SK-N-SH treated with all-trans-retinoic acid at 6 μM for 48 hours (cell line): ENCODE measurements around the gene VPS25.

Source experiments
- ATAC-seq: fragments of 200-7000 bp; cut with Tn5 transposase; 3 replicates; pipeline ENCODE4 v1.9.1; 2020; ENCODE audit warnings: mild to moderate bottlenecking, moderate library complexity
- ARNTL ChIP-seq: fragments of 450-650 bp; formaldehyde crosslinking; IDR thresholded peaks from 2 replicates; pipeline ENCODE4 v1.5.0; 2020; ENCODE audit warnings: low read depth, mild to moderate bottlenecking, moderate library complexity, borderline replicate concordance
- CREB5 ChIP-seq: fragments of 250-450 bp; sonication (Bioruptor Pico); IDR thresholded peaks from 2 replicates; pipeline ENCODE4 v1.5.1; 2020; ENCODE audit warnings: low read depth, mild to moderate bottlenecking, moderate library complexity
- CSDC2 ChIP-seq: fragments of 250-450 bp; sonication (Bioruptor Pico); IDR thresholded peaks from 2 replicates; pipeline ENCODE4 v1.5.0; 2020; ENCODE audit warnings: mild to moderate bottlenecking, moderate library complexity
- CSRNP3 ChIP-seq: fragments of 250-450 bp; sonication (Bioruptor Pico); IDR thresholded peaks from 2 replicates; pipeline ENCODE4 v1.5.1; 2021; ENCODE audit warnings: mild to moderate bottlenecking, moderate library complexity
- GLIS3 ChIP-seq: fragments of 250-450 bp; sonication (Bioruptor Pico); IDR thresholded peaks from 2 replicates; pipeline ENCODE4 v1.5.0; 2020; ENCODE audit warnings: mild to moderate bottlenecking, moderate library complexity
- ISL1 ChIP-seq: fragments of 250-450 bp; sonication (Bioruptor Pico); IDR thresholded peaks from 2 replicates; pipeline ENCODE4 v2.1.2; 2022; ENCODE audit warnings: mild to moderate bottlenecking, moderate library complexity
- OSR1 ChIP-seq: fragments of 250-450 bp; sonication (Bioruptor Pico); IDR thresholded peaks from 2 replicates; pipeline ENCODE4 v1.8.0; 2022; ENCODE audit warnings: moderate library complexity, mild to moderate bottlenecking, inconsistent platforms
- PATZ1 ChIP-seq: fragments of 250-450 bp; sonication (Bioruptor Pico); IDR thresholded peaks from 2 replicates; pipeline ENCODE4 v1.8.0; 2020; ENCODE audit warnings: mild to moderate bottlenecking, moderate library complexity, borderline replicate concordance
- POU6F1 ChIP-seq: fragments of 250-450 bp; sonication (Bioruptor Pico); IDR thresholded peaks from 2 replicates; pipeline ENCODE4 v1.8.0; 2021; ENCODE audit warnings: low read depth, mild to moderate bottlenecking, moderate library complexity, borderline replicate concordance
- PPARA ChIP-seq: fragments of 250-450 bp; sonication (Bioruptor Pico); IDR thresholded peaks from 2 replicates; pipeline ENCODE4 v1.5.0; 2020; ENCODE audit warnings: mild to moderate bottlenecking, borderline replicate concordance
- RARB ChIP-seq: fragments of 250-450 bp; sonication (Bioruptor Pico); IDR thresholded peaks from 2 replicates; pipeline ENCODE4 v1.8.0; 2021; ENCODE audit warnings: mild to moderate bottlenecking, moderate library complexity
- SNAI2 ChIP-seq: fragments of 250-450 bp; sonication (Bioruptor Pico); IDR thresholded peaks from 2 replicates; pipeline ENCODE4 v1.5.0; 2020; ENCODE audit warnings: mild to moderate bottlenecking, moderate library complexity
- TOX ChIP-seq: fragments of 250-450 bp; sonication (Bioruptor Pico); IDR thresholded peaks from 2 replicates; pipeline ENCODE4 v1.8.0; 2021; ENCODE audit warnings: mild to moderate bottlenecking, moderate library complexity, borderline replicate concordance
- TSHZ2 ChIP-seq: fragments of 250-450 bp; sonication (Bioruptor Pico); IDR thresholded peaks from 2 replicates; pipeline ENCODE4 v1.5.0; 2020; ENCODE audit warnings: mild to moderate bottlenecking, moderate library complexity
- ZC3H10 ChIP-seq: fragments of 250-450 bp; sonication (Bioruptor Pico); IDR thresholded peaks from 2 replicates; pipeline ENCODE4 v1.5.1; 2021; ENCODE audit warnings: mild to moderate bottlenecking, moderate library complexity
- ZFP3 ChIP-seq: fragments of 250-450 bp; sonication (Bioruptor Pico); IDR thresholded peaks from 2 replicates; pipeline ENCODE4 v1.5.0; 2020; ENCODE audit warnings: mild to moderate bottlenecking, moderate library complexity
- ZFP30 ChIP-seq: fragments of 450-650 bp; formaldehyde crosslinking; IDR thresholded peaks from 2 replicates; pipeline ENCODE4 v1.5.0; 2022; ENCODE audit warnings: mild to moderate bottlenecking, moderate library complexity
- ZNF565 ChIP-seq: fragments of 450-650 bp; formaldehyde crosslinking; conservative IDR thresholded peaks from 2 replicates; pipeline ENCODE4 v1.5.0; 2020; ENCODE audit warnings: low read depth, mild to moderate bottlenecking, moderate library complexity
- ZNF70 ChIP-seq: fragments of 450-650 bp; formaldehyde crosslinking; IDR thresholded peaks from 2 replicates; pipeline ENCODE4 v1.5.0; 2020; ENCODE audit warnings: mild to moderate bottlenecking, moderate library complexity
- ZNF8 ChIP-seq: fragments of 450-650 bp; formaldehyde crosslinking; IDR thresholded peaks from 2 replicates; pipeline ENCODE4 v1.5.0; 2020; ENCODE audit warnings: mild to moderate bottlenecking, moderate library complexity

VPS25 gene

GRCh38 chr17:42804918-42805367, 31.7 kb downstream of the VPS25 start:
- ATAC-seq = no peak
- TF ChIP-seq OSR1 = no peak
- TF ChIP-seq SNAI2 (CRISPR knock-in tag) = no peak
- TF ChIP-seq ZNF70 = no peak
- no peak for TF ChIP-seq ISL1 (CRISPR knock-in tag)
- TF ChIP-seq ZC3H10 (CRISPR knock-in tag) = no peak
- no peak for TF ChIP-seq ZNF565 (CRISPR knock-in tag)
- TF ChIP-seq ARNTL (CRISPR knock-in tag) = no peak
- TF ChIP-seq GLIS3 (CRISPR knock-in tag) = no peak
- no peak for TF ChIP-seq ZFP30
- TF ChIP-seq CREB5 = no peak
- no peak for TF ChIP-seq RARB (CRISPR knock-in tag)
- no peak for TF ChIP-seq CSDC2
- no peak for TF ChIP-seq TOX (CRISPR knock-in tag)
- no peak for TF ChIP-seq CSRNP3
- no peak for TF ChIP-seq ZFP3 (CRISPR knock-in tag)

- TF ChIP-seq SNAI2 (CRISPR knock-in tag) = no peak
- no peak for TF ChIP-seq ZNF8 (CRISPR knock-in tag)
- no peak for TF ChIP-seq ISL1 (CRISPR knock-in tag)
- TF ChIP-seq CREB5 = no peak
- TF ChIP-seq PATZ1 (CRISPR knock-in tag) = no peak
- no peak for TF ChIP-seq TSHZ2 (CRISPR knock-in tag)
- TF ChIP-seq RARB (CRISPR knock-in tag) = no peak
- no peak for TF ChIP-seq OSR1
- no peak for TF ChIP-seq ZFP3 (CRISPR knock-in tag)
- TF ChIP-seq ARNTL (CRISPR knock-in tag) = no peak
- no peak for TF ChIP-seq POU6F1 (CRISPR knock-in tag)
- ATAC-seq = no peak
These were observed 33.0 kb downstream of the VPS25 start for GRCh38 chr17:42806249-42806648.

GRCh38 chr17:42809250-42809649, 36.0 kb downstream of the VPS25 start:
- peak; percentile 84 for ATAC-seq
- no peak for TF ChIP-seq TSHZ2 (CRISPR knock-in tag)
- TF ChIP-seq POU6F1 (CRISPR knock-in tag) = no peak
- TF ChIP-seq RARB (CRISPR knock-in tag) = no peak
- no peak for TF ChIP-seq PPARA
- no peak for TF ChIP-seq ZNF8 (CRISPR knock-in tag)
- peak; percentile 72; the same call in 1 of the 2 replicates for TF ChIP-seq PATZ1 (CRISPR knock-in tag)
